ENCODE data around the gene PRLR.

DNA sequence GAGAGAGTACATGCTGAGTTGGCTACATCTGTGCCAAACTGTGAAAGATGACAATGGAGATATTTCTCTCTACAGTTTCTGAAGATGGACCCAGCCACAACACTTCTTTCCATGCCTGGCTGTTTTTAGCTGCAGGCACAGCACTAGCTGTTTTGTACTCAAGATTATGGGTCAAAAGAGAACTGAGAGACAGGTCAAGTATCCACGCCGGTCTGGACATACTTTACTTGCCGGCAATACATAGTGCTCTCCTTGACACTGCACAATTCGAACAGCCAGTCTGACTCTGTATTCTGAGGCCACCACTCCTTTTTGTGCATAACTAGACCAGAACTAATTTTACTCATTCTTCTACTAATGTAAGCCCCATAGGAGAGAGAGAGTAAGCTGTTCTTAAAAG is 2.6 kb downstream of the PRLR start:
- TF ChIP-seq, protein P1, sequence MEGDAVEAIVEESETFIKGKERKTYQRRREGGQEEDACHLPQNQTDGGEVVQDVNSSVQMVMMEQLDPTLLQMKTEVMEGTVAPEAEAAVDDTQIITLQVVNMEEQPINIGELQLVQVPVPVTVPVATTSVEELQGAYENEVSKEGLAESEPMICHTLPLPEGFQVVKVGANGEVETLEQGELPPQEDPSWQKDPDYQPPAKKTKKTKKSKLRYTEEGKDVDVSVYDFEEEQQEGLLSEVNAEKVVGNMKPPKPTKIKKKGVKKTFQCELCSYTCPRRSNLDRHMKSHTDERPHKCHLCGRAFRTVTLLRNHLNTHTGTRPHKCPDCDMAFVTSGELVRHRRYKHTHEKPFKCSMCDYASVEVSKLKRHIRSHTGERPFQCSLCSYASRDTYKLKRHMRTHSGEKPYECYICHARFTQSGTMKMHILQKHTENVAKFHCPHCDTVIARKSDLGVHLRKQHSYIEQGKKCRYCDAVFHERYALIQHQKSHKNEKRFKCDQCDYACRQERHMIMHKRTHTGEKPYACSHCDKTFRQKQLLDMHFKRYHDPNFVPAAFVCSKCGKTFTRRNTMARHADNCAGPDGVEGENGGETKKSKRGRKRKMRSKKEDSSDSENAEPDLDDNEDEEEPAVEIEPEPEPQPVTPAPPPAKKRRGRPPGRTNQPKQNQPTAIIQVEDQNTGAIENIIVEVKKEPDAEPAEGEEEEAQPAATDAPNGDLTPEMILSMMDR (IDR thresholded peaks at IDR 0.05; ENCODE audit: low read depth, low read length, poor library complexity, severe bottlenecking), result no peak
- TF ChIP-seq EZH2phosphoT487 (IDR thresholded peaks at IDR 0.05; ENCODE audit: borderline replicate concordance, low read length), result no peak

Measured in DOHH2 (cell line).